GM12878 (cell line): ENCODE results near the gene HYAL1. TPM values are rescaled to one million over a fixed set of nuclear protein-coding genes. Genes with fewer than 3 reads are reported as not detected.

Experiments
- ASH2L ChIP-seq: fragments of 300-600, 200-600 bp; sonication (generic); IDR thresholded peaks from 2 replicates; pipeline ENCODE4 v1.6.1; 2017; ENCODE audit warnings: low read depth, mild to moderate bottlenecking, borderline replicate concordance
- DPF2 ChIP-seq: fragments of 450-650 bp; IDR thresholded peaks from 2 replicates; pipeline ENCODE4 v1.6.1; 2017; ENCODE audit warnings: mild to moderate bottlenecking
- HCFC1 ChIP-seq: fragments of 150-350 bp; IDR thresholded peaks from 2 replicates; pipeline ENCODE4 v1.6.1; 2014; ENCODE audit warnings: low read length
- IKZF2 ChIP-seq, 2 experiments: fragments of 450-650 bp; IDR thresholded peaks; 2 replicates each; pipeline ENCODE4 v1.6.1; 2017; ENCODE audit warnings: mild to moderate bottlenecking in 2 of 2, moderate library complexity in 2 of 2
- IRF4 ChIP-seq: IDR thresholded peaks from 2 replicates; pipeline ENCODE4 v1.6.1; 2011; ENCODE audit warnings: low read depth, low read length
- KLF5 ChIP-seq: fragments of 450-650 bp; IDR thresholded peaks from 2 replicates; pipeline ENCODE4 v1.6.1; 2014; ENCODE audit warnings: mild to moderate bottlenecking; ENCODE audit not compliant: partially characterized antibody
- NFXL1 ChIP-seq: fragments of 450-650 bp; IDR thresholded peaks from 2 replicates; pipeline ENCODE4 v1.6.1; 2017; ENCODE audit warnings: antibody characterized with exemption, mild to moderate bottlenecking, borderline replicate concordance
- NFYA ChIP-seq: IDR thresholded peaks from 2 replicates; pipeline ENCODE4 v1.6.1; 2011; ENCODE audit warnings: low read depth, mild to moderate bottlenecking, low read length, improper control_type of control experiment, borderline replicate concordance
- NRF1 ChIP-seq: conservative IDR thresholded peaks from 2 replicates; pipeline ENCODE4 v1.6.1; 2011; ENCODE audit warnings: mild to moderate bottlenecking, low read depth, low read length, improper control_type of control experiment
- SIN3A ChIP-seq: IDR thresholded peaks from 2 replicates; pipeline ENCODE4 v1.6.1; 2012; ENCODE audit warnings: low read depth, low read length, improper control_type of control experiment
- SIX5 ChIP-seq: IDR thresholded peaks from 2 replicates; pipeline ENCODE4 v1.6.1; 2011; ENCODE audit warnings: mild to moderate bottlenecking, low read depth, low read length, moderate library complexity; ENCODE audit not compliant: severe bottlenecking
- SMARCA5 ChIP-seq: fragments of 450-650 bp; IDR thresholded peaks from 2 replicates; pipeline ENCODE4 v1.6.1; 2017; ENCODE audit warnings: mild to moderate bottlenecking
- TARDBP ChIP-seq: IDR thresholded peaks from 2 replicates; pipeline ENCODE4 v1.6.1; 2016; ENCODE audit warnings: borderline replicate concordance
- YY1 ChIP-seq: IDR thresholded peaks from 2 replicates; pipeline ENCODE4 v1.6.1; 2011; ENCODE audit warnings: low read depth, mild to moderate bottlenecking, low read length
- ZNF217 ChIP-seq: fragments of 450-650 bp; IDR thresholded peaks from 2 replicates; pipeline ENCODE4 v1.6.1; 2017; ENCODE audit warnings: antibody characterized with exemption, mild to moderate bottlenecking
- ZNF274 ChIP-seq: IDR thresholded peaks from one replicate; pipeline ENCODE4 v1.8.0; 2011; ENCODE audit not compliant: insufficient read length, insufficient read depth
- polyA plus RNA-seq, 11 experiments: library from polyadenylated mRNA; depleted of rRNA in 4 of 11; unstranded in 6 of 11; stranded (reverse) in 5 of 11; fragments of >200 nt; fragmentation: Nextera tagmentation in 4 of 11; fragmentation: Illumina TruSeq in 1 of 11; extraction: Ambion mirVana in 4 of 11; extraction: Trizol in 1 of 11; gene quantifications; 1 replicate in 1 of 11; 2 replicates in 10 of 11; pipeline versions ENCODE4 v1.2.1 to v1.2.3, GENCODE V29; 2011 to 2016; ENCODE audit warnings: inconsistent platforms in 2 of 11, missing spikeins in 2 of 11, low read depth in 1 of 11
- total RNA-seq, 4 experiments: library from RNA; depleted of rRNA in 3 of 4; stranded (reverse); fragments of >200 nt in 3 of 4; fragmentation: Illumina TruSeq in 1 of 4; extraction: Trizol in 1 of 4; gene quantifications; 2 replicates each; pipeline versions ENCODE4 v1.2.1 to v1.2.3, GENCODE V29; 2013 to 2021
- TF ChIP-seq, protein P1 (sequence below): fragments of 450-650 bp; IDR thresholded peaks from 2 replicates; pipeline ENCODE4 v1.6.1; 2016; ENCODE audit warnings: mild to moderate bottlenecking, moderate library complexity, borderline replicate concordance
- TF ChIP-seq, protein P2 (sequence below): IDR thresholded peaks from 2 replicates; pipeline ENCODE4 v1.6.1; 2011; ENCODE audit warnings: low read depth, low read length, improper control_type of control experiment, borderline replicate concordance
- TF ChIP-seq, protein P3 (sequence below): fragments of 450-650 bp; conservative IDR thresholded peaks from 2 replicates; pipeline ENCODE4 v1.6.1; 2017; ENCODE audit warnings: mild to moderate bottlenecking, moderate library complexity
- TF ChIP-seq, protein P4 (sequence below): IDR thresholded peaks from 2 replicates; pipeline ENCODE4 v1.6.1; 2012; ENCODE audit warnings: low read depth, low read length, improper control_type of control experiment
- TF ChIP-seq, protein P5 (sequence below): fragments of 150-350 bp; IDR thresholded peaks from 2 replicates; pipeline ENCODE4 v1.6.1; 2014; ENCODE audit warnings: mild to moderate bottlenecking, low read depth, low read length

Gene HYAL1
- total and polyA plus RNA-seq, 10 of the 15 experiments (the other 5 are each of a cell fraction or from before 2014, with no cell fraction given): 0.04 to 0.55 (median 0.18) TPM; not detected in 2

DNA sequence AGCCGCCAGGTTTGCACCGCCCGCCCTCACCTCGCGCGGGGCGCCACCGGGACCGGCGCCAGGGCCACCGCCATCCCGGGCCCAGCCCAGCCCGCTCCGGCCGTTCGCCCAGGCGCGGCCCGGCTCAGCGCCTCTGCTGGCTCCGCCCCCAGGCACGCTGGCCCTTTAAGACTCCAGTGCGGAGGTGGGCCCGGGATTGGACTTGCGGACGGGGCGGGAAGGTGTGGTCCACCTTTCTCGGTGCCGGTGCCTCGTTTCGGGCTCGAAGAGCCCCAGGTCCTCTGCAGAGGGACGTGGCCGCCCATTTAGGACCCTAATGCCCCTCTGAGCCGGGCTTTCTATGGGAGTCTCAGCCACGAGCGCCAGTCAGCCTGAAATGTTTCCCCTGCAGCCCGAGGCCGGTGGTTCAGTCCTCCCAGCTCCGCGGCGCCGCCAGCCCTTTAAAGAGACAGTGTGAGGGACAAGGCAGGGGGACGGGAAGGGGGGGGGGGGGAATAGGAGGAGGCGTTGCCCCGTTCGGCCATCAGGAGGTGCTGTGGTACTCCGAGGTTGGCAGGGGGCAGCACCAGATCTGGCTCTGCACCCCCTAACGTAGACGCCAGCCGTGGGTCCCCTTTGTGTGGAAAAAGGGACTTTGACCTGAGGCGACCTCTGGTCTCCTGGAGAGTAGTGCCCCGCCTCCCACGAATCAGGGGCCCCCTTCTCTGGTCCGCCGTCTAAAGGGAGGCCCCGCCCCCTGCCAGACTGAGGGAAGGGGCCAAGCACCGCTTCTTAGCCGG is 18.2 kb upstream of the HYAL1 start (continued):
- TF ChIP-seq KLF5 (peak; percentile 100), SIX5 (no peak), IKZF2 (IDR thresholded peaks at IDR 0.05) (no peak), YY1 (peak; percentile 38; the same call in 1 of the 2 replicates), ZNF217 (no peak; the same call in 1 of the 2 replicates), NFYA (no peak), NRF1 (no peak), TARDBP (no peak), HCFC1 (peak; percentile 36; the same call in 1 of the 2 replicates), IRF4 (peak; percentile 39; the same call in 1 of the 2 replicates), SIN3A (no peak; the same call in 1 of the 2 replicates), SMARCA5 (peak; percentile 71; the same call in 1 of the 2 replicates), DPF2 (peak; percentile 89), ZNF274 (no peak), NFXL1 (peak; percentile 78; the same call in 1 of the 2 replicates), ASH2L (no peak)
- TF ChIP-seq, protein P1, sequence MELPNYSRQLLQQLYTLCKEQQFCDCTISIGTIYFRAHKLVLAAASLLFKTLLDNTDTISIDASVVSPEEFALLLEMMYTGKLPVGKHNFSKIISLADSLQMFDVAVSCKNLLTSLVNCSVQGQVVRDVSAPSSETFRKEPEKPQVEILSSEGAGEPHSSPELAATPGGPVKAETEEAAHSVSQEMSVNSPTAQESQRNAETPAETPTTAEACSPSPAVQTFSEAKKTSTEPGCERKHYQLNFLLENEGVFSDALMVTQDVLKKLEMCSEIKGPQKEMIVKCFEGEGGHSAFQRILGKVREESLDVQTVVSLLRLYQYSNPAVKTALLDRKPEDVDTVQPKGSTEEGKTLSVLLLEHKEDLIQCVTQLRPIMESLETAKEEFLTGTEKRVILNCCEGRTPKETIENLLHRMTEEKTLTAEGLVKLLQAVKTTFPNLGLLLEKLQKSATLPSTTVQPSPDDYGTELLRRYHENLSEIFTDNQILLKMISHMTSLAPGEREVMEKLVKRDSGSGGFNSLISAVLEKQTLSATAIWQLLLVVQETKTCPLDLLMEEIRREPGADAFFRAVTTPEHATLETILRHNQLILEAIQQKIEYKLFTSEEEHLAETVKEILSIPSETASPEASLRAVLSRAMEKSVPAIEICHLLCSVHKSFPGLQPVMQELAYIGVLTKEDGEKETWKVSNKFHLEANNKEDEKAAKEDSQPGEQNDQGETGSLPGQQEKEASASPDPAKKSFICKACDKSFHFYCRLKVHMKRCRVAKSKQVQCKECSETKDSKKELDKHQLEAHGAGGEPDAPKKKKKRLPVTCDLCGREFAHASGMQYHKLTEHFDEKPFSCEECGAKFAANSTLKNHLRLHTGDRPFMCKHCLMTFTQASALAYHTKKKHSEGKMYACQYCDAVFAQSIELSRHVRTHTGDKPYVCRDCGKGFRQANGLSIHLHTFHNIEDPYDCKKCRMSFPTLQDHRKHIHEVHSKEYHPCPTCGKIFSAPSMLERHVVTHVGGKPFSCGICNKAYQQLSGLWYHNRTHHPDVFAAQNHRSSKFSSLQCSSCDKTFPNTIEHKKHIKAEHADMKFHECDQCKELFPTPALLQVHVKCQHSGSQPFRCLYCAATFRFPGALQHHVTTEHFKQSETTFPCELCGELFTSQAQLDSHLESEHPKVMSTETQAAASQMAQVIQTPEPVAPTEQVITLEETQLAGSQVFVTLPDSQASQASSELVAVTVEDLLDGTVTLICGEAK: peak; percentile 82; the same call in 1 of the 2 replicates
- TF ChIP-seq, protein P2, sequence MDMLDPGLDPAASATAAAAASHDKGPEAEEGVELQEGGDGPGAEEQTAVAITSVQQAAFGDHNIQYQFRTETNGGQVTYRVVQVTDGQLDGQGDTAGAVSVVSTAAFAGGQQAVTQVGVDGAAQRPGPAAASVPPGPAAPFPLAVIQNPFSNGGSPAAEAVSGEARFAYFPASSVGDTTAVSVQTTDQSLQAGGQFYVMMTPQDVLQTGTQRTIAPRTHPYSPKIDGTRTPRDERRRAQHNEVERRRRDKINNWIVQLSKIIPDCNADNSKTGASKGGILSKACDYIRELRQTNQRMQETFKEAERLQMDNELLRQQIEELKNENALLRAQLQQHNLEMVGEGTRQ: no peak
- TF ChIP-seq, protein P3, sequence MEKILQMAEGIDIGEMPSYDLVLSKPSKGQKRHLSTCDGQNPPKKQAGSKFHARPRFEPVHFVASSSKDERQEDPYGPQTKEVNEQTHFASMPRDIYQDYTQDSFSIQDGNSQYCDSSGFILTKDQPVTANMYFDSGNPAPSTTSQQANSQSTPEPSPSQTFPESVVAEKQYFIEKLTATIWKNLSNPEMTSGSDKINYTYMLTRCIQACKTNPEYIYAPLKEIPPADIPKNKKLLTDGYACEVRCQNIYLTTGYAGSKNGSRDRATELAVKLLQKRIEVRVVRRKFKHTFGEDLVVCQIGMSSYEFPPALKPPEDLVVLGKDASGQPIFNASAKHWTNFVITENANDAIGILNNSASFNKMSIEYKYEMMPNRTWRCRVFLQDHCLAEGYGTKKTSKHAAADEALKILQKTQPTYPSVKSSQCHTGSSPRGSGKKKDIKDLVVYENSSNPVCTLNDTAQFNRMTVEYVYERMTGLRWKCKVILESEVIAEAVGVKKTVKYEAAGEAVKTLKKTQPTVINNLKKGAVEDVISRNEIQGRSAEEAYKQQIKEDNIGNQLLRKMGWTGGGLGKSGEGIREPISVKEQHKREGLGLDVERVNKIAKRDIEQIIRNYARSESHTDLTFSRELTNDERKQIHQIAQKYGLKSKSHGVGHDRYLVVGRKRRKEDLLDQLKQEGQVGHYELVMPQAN: peak; percentile 92; the same call in 1 of the 2 replicates
- TF ChIP-seq, protein P4, sequence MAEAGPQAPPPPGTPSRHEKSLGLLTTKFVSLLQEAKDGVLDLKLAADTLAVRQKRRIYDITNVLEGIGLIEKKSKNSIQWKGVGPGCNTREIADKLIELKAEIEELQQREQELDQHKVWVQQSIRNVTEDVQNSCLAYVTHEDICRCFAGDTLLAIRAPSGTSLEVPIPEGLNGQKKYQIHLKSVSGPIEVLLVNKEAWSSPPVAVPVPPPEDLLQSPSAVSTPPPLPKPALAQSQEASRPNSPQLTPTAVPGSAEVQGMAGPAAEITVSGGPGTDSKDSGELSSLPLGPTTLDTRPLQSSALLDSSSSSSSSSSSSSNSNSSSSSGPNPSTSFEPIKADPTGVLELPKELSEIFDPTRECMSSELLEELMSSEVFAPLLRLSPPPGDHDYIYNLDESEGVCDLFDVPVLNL: no peak
- TF ChIP-seq, protein P5, sequence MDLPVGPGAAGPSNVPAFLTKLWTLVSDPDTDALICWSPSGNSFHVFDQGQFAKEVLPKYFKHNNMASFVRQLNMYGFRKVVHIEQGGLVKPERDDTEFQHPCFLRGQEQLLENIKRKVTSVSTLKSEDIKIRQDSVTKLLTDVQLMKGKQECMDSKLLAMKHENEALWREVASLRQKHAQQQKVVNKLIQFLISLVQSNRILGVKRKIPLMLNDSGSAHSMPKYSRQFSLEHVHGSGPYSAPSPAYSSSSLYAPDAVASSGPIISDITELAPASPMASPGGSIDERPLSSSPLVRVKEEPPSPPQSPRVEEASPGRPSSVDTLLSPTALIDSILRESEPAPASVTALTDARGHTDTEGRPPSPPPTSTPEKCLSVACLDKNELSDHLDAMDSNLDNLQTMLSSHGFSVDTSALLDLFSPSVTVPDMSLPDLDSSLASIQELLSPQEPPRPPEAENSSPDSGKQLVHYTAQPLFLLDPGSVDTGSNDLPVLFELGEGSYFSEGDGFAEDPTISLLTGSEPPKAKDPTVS: no peak
